NCI-H526 treated with DMSO at 0.1 percent for 48 hours (cell line): ENCODE results near the gene MLN.

Experiments
- DNase-seq: peaks from one replicate; lab custom pipeline; 2025; lab: John Stamatoyannopoulos, UW

The MLN gene

GRCh38 chr6:33788694-33789549 lies 14.9 kb downstream of the MLN start, which contains the start of gene LEMD2:
LEMD2 (minus strand) TSS chr6:33789130; CDS start chr6:33789116, 14 bp downstream.
- DNase-seq = peak; percentile 82

GRCh38 chr6:33787954-33788693 lies 15.7 kb downstream of the MLN start:
- DNase-seq = no peak

GRCh38 chr6:33787346-33787953 lies 16.4 kb downstream of the MLN start:
- DNase-seq = no peak

GRCh38 chr6:33786736-33787135 lies 17.1 kb downstream of the MLN start:
- DNase-seq = no peak

GRCh38 chr6:33785778-33786177 lies 18.0 kb downstream of the MLN start:
- no peak for DNase-seq

GRCh38 chr6:33784787-33785186 lies 19.0 kb downstream of the MLN start:
- DNase-seq = no peak

- DNase-seq = no peak
These were observed 19.9 kb downstream of the MLN start for GRCh38 chr6:33783781-33784520.

GRCh38 chr6:33782561-33782960 lies 21.2 kb downstream of the MLN start:
- DNase-seq = no peak

GRCh38 chr6:33781131-33781975 lies 22.4 kb downstream of the MLN start:
- no peak for DNase-seq

GRCh38 chr6:33779895-33780294 lies 23.9 kb downstream of the MLN start:
- DNase-seq = no peak

GRCh38 chr6:33779290-33779689 lies 24.5 kb downstream of the MLN start:
- no peak for DNase-seq

- no peak for DNase-seq
These were observed 25.2 kb downstream of the MLN start for GRCh38 chr6:33778444-33779121.

GRCh38 chr6:33777398-33778388 lies 26.1 kb downstream of the MLN start:
- no peak for DNase-seq

GRCh38 chr6:33776764-33777163 lies 27.0 kb downstream of the MLN start:
- DNase-seq = no peak

- no peak for DNase-seq
These were observed 27.6 kb downstream of the MLN start for GRCh38 chr6:33776186-33776585.

- no peak for DNase-seq
These were observed 29.0 kb downstream of the MLN start for GRCh38 chr6:33774774-33775173.

GRCh38 chr6:33772902-33773472 lies 30.8 kb downstream of the MLN start:
- no peak for DNase-seq

- DNase-seq = no peak
These were observed 31.5 kb downstream of the MLN start for GRCh38 chr6:33772082-33772830.
